Stimulated activated CD4-positive, alpha-beta T cell treated with anti-CD3 and anti-CD28 coated beads, Interleukin-2, amount 100 ng/mL, for 24 hours (primary cell): ENCODE data around the gene OR2K2.
"Not testable (repeated sequence)": the region's sequence is repeated elsewhere in the genome, so short reads cannot be mapped to it uniquely, and the experiment has no call there.

Source experiments
- DNase-seq, 2 donors: peaks; one replicate each; pipeline ENCODE4 v3.0.0-alpha.2; 2020

OR2K2 gene

GRCh38 chr9:111330124-111330523 lies at the start of gene OR2K2:
TSS of gene OR2K2 (minus strand) at chr9:111330224. CDS start at chr9:111328433, 1,791 bp downstream.
- no peak for DNase-seq

- DNase-seq, result no peak
Measured at GRCh38 chr9:111375817-111376564, 46.0 kb upstream of the OR2K2 start.

GRCh38 chr9:111375062-111375461 lies 45.0 kb upstream of the OR2K2 start:
- no peak for DNase-seq

GRCh38 chr9:111372297-111372696 lies 42.3 kb upstream of the OR2K2 start:
- no peak for DNase-seq

- DNase-seq, result no peak
Measured at GRCh38 chr9:111366978-111367377, 37.0 kb upstream of the OR2K2 start.

- no peak for DNase-seq
Measured at GRCh38 chr9:111362526-111362925, 32.5 kb upstream of the OR2K2 start.

GRCh38 chr9:111360881-111361280 lies 30.9 kb upstream of the OR2K2 start:
- no peak for DNase-seq

- DNase-seq, result no peak
Measured at GRCh38 chr9:111356481-111357244, 26.6 kb upstream of the OR2K2 start.

- no peak for DNase-seq
Measured at GRCh38 chr9:111352545-111352944, 22.5 kb upstream of the OR2K2 start.

- DNase-seq, result no peak
Measured at GRCh38 chr9:111350556-111350955, 20.5 kb upstream of the OR2K2 start.

- no peak for DNase-seq
Measured at GRCh38 chr9:111349766-111350165, 19.7 kb upstream of the OR2K2 start.

GRCh38 chr9:111348821-111349271 lies 18.8 kb upstream of the OR2K2 start:
- no peak for DNase-seq

- DNase-seq, result not testable (repeated sequence)
Measured at GRCh38 chr9:111334318-111334863, 4.4 kb upstream of the OR2K2 start.

- no peak for DNase-seq
Measured at GRCh38 chr9:111320631-111321030, 9.4 kb downstream of the OR2K2 start.

- DNase-seq, result no peak
Measured at GRCh38 chr9:111316796-111317195, 13.2 kb downstream of the OR2K2 start.

GRCh38 chr9:111305914-111306313 lies 24.1 kb downstream of the OR2K2 start:
- DNase-seq, result no peak

- DNase-seq, result not testable (repeated sequence)
Measured at GRCh38 chr9:111304000-111304399, 26.0 kb downstream of the OR2K2 start.

- no peak for DNase-seq
Measured at GRCh38 chr9:111301195-111301594, 28.8 kb downstream of the OR2K2 start.

- no peak for DNase-seq
Measured at GRCh38 chr9:111300140-111300735, 29.8 kb downstream of the OR2K2 start.

GRCh38 chr9:111299599-111299966 lies 30.4 kb downstream of the OR2K2 start:
- DNase-seq, result not testable (repeated sequence)

- no peak for DNase-seq
Measured at GRCh38 chr9:111298731-111299598, 31.1 kb downstream of the OR2K2 start.

- no peak for DNase-seq
Measured at GRCh38 chr9:111298111-111298510, 31.9 kb downstream of the OR2K2 start.
